NCI-H526 treated with DMSO at 0.1 percent for 48 hours (cell line): ENCODE results near the gene CREBBP.
A peak's percentile ranks its signal among the peaks of the same experiment; 100 is the strongest.

Experiments
- DNase-seq: peaks from one replicate; lab custom pipeline; 2025; lab: John Stamatoyannopoulos, UW

Gene CREBBP

DNA sequence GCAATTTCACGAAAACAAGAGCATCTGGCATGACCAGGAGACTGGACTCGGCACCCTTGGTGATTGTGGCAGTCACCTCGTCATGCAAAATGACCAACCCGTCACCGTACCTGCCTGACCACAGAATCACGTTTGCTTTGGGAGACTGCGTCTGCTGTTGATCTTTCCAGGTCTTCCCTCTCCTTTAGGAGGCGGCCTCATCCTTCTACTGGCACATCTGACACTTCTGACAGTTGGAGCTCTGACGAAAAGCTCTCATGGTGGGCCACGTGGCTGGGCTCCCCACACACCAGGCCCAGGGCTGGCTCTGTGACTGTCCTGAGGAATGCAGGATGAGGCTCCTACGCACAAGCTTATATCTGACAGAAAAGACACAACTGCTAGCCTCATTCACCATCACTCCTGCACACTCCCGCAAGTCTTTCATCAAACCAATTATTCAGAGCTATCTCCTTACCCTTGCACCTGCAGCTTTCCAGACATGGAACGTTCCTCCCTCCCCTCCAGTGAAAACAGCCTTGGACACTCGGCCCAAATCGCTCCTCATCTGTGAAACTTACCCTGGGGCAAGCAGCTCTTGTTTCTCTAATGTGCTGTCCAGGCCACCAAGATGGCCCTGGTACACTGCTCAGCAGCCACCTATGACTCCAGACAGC, 166.8 kb downstream of the CREBBP start:
- no peak for DNase-seq

DNA sequence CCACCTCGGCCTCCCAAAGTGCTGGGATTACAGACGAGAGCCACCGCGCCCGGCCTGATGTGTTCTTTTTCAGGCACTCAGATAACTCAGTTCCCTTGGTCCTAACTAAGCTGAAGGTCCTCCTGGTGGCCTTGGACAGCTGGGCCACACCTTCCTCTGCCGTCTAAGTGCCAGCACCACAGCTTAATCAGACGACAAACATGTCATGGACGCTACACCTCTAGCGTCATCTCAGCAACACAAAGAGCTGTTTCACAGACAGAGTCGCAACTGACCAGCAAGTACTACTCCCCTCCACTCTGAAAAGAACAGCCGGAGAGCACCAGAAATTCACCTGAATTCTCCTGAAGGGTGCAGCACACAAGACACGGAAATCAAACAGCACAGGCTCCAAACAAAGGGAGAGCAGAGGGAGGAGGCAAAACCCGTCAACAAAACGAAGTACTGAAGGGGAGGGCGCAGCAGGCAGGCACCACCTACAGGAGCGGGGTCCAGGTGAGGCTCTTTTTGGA, 167.6 kb downstream of the CREBBP start:
- DNase-seq = no peak

DNA sequence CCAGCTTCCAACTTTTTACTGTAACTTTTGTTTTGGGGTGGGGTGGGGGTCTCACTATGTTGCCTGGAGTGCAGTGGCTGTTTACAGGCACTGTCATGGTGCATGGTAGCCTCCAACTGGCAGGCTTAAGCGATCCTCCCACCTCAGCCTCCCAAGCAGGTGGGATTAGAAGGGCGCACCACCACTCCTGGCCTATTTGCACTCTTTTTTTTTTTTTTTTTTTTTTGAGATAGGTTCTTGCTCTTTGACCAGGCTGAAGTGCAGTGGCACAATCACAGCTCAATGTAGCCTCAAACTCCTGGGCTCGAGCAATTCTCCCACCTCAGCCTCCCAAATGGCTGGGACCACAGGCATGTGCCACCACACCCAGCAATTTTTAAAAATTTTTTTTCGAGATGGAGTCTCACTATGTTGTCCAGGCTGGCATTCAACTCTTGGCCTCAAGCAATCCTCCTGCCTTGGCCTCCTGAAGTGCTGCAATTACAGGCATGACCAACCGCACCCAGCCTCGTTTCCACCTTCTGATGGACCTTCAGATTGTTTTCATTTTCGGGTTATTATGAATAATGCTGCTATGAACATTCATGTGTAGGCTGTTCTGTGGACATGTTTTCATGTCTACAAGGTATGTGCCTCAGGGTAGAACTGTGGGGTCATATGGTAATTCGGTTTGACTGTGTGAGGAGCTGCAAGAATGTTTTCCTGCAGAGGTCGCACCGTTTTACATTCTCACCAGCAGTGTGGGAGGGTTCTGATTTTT, 174.1 kb downstream of the CREBBP start:
- DNase-seq = no peak

DNA sequence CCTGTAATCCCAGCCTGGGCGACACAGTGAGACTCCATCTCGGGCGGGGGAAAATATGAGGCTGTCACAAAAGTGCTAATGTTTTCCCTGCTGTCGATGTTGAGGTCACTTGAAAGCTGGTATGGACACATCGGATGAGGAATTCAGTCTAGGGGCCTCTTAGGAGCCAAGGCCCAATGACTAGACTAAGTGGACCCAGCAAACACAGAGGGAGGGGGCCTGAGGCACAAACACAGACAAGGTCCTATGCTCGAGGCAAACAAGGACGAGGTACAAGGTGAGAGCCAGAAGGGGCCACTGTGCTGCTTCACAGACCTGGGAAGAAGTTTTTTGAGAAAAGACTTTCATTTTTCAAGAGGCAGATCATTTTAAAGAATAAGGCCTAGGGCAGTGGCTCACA, 178.4 kb downstream of the CREBBP start:
- DNase-seq = no peak

DNA sequence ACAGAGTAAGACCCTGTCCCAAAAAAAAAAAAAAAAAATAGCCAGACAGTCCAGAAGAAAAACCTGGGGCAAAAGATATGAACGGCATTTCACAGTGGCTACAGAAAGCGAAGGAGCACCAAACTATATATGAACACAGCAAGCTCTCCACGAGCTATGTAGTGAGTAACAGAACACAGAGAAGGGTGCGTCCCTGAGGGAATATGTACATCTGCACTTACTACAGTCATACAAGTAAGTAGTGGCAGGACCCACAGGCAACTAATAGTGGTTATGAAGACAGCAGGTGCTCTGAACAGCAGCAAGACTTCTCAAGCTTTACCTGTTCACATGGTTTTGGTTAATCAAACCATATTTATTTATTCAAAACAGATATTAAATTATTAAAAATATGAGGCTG, 179.0 kb downstream of the CREBBP start:
- DNase-seq = peak; percentile 15

DNA sequence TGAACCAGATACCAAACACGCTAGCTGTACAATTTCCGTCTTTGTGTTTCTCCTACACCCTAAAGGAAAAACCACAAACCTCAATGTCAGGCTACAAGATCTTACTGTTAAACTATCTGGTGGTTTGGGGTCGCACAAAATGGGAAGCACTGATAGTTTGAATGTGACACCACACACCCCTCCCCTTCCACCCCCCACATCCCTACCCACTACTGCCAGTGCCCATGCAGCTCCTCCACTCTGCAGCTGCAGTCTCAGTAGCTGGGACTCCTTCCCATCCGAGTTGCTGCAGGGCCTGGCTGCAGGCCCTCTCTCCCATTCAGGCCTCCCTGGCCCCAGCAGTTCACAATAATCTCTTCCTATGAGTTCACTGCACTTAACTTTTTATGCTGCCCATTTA, 181.6 kb downstream of the CREBBP start:
- no peak for DNase-seq

DNA sequence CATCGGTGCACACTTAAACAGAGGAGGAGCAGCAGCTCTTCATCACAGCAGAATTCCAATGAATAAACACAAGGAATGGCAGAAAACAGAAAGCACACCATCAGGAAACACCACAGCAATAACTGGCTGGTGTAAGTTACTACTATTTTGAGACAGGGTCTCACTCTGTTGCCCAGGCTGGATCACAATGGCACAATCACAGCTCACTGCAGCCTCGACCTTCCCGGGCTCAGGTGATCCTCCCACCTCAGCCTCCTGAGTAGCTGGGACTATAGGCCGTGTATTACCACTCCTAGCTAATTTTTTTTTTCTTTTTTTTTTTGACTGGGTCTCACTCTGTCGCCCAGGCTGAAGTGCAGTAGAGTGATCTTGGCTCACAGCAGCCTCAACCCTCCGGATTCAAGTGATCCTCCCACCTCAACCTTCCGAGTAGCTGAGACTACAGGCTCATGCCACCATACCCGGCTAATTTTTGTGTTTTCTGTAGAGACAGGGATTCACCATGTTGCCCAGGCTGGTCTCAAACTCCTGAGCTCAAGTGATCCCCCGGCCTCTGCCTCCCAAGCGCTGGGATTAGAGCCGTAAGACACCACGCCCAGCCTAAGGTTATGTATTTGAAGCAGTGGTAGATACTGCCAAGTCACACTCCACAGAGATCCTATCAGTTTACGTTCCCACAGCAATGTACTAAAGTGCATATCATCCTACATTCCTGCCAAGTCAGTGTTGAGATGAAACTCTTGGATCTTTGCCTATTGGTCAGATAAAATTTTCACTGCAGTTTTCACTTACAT, 183.9 kb downstream of the CREBBP start:
- no peak for DNase-seq

DNA sequence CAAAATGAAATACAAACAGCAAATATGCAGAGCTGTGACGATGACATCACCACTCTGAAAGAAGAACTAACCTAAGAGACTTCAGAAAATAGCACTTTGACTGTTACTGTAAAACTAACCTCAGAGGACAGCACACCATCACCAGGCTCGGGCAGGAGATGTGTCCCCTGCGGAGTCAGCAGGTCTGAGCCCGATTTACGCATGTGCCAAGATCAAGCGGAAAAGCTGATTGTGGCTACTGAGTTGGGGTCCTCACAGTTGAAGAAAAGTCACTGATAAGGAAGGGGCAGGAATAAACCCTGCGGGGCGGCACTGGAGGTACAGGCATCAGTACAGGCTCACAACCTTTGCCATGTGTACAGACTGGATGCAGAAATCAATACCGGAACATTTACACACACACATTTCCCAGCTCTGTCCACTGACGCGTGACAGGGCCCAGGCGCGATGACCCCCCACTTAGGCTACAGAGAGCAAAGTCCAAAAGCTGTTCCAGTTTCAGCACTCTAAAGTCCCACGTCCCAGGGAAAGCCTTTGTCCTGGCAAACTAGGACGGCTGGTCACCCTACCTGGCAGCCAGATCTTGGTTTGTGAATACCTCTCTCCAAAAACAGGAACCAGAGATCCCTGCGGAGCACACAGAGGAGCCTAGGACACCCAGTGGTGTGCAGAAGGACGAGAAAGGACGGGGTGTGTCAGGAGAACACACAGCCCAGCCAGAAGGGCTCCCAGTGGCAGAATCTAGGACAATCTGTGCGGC, 184.7 kb downstream of the CREBBP start:
- DNase-seq = peak; percentile 36

DNA sequence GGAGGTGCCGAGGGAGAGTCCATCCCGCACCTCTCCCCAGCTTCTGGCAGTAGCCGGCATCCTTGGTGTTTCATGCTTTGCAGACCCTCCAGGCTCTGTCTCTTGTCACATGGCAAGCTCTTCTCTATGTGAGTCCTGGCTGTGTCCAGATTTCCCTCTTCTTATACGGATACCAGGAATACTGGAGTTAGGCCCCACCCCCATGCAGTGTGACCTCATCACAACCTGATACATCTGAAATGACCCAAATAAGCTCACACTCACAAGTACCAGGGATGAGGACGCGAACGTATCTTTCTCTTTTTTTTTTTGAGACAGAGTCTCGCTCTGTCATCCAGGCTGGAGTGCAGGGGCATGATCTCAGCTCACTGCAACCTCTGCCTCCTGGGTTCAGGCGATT, 186.5 kb downstream of the CREBBP start:
- DNase-seq = no peak

DNA sequence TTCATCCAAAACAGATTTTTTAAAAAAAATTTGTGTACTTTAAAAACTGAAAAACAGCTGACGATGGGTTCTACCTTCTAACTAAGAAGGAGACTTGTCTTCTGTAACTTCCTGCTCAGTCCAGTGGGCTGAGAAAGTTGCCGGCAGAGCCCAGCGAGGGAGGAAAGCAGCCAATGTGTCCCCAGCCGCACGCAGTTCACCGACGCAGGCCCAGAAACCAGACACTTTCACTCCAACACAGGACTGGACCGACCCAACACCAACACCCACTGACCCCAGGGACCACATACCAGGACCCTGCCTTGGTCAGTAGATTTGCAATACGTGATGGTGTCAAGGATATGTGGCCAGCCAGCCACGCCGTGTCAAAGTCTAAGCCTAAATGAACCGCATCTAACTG, 188.8 kb downstream of the CREBBP start:
- no peak for DNase-seq

DNA sequence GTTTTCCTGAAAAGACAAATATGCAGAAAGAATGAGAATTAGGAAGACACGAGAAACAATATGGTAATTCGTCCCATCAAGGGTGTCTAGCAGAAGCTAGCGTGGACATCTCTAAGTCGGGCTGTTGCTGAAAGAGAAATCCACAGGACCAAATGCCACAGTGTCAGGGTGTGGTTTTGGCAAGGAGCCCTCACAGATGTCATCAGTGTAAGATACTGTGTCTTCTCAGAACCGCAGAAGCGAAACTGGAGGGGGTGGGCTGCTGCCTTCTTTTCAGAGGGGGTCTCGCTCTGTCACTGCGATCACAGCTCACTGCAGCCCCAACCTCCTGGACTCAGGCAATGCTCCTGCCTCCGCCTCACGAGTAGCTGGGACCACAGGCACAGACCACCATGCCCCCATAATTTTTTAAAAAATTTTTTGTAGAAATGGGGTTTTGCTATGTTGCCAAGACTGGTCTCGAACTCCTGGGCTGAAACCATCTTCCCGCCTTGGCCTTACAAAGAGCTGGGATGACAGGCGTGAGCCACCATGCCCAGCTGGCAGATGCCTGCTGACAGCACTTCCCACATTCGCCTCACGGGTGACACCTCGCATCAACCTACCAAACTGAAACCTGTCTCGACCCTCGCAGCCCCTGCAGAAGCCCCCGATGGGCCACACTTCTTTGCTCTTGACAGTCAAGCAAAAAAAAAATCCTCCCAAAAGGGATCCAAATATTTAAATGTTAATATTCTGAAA, 189.4 kb downstream of the CREBBP start:
- no peak for DNase-seq

DNA sequence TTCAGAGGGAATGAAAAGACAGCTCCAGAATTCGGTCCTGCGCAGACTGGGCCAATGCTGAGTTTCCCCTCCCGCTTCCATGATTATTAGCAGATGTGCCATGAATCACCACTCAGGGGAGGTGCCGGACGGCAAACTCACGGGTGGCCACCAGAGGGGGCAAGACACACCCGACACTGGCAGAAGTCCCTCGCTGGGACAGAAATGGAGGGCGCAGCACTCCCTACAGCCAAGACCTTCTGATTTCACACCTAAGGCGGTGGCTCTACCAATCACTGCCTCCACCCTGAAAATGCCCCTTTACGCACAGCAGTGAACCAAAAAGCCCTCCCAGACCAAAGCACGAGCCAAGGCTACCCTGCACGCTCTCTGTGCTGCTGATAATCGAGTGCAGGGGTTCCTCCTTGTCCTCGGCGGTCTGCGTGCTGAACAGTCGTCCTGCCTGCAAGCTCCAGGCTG, 190.0 kb downstream of the CREBBP start:
- DNase-seq = peak; percentile 22

DNA sequence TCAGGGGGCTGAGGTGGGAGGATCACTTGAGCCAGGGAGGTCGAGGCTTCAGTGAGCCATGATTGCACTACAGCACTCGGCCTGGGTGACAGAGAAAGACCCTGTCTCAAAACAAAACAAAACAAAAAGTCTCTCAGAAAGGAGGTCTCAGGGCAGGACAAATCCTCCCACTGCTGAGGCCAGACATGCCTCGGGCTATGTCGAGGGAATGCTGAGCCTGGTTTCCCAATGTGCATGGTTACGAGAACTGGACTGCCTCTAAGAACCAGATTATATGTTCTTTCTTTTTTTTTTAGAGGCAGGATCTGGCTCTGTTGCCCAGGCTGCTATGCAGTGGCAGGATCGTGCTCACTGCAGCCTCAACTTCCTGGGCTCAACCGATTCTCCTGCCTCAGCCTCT, 190.8 kb downstream of the CREBBP start:
- DNase-seq = no peak

DNA sequence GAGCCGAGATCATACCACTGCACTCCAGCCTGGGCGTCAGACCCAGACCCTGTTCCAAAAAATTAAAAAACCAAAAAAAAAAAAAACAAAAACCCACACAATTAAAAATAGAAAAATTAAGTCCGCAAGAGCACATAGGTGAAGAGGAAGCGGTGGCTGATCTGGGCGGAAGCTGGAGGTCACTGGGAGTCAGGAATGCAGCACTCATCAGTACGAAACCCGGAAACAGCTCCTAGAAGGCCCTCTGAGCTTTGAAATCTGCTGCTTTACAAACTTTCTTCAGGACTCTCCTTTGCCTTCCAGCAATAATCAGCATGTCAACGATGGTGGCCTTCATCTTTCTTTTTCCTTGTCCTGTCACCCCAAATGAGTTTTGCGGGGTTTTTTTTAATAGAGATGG, 192.7 kb downstream of the CREBBP start:
- no peak for DNase-seq

DNA sequence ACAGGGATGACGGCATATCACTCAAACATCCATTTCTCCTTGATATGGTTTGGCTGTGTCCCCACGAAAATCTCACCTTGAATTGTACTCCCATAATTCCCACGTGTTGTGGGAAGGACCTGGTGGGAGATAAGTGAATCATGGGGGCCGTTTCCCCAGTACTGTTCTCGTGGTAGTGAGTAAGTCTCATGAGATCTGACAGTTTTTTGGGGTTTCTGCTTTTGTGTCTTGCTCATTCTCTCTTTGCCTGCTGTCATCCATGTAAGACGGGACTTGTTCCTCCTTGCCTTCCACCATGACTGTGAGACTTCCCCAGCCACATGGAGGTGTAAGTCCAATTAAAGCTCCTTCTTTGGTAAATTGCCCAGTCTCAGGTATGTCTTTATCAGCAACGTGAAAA, 193.5 kb downstream of the CREBBP start:
- no peak for DNase-seq

DNA sequence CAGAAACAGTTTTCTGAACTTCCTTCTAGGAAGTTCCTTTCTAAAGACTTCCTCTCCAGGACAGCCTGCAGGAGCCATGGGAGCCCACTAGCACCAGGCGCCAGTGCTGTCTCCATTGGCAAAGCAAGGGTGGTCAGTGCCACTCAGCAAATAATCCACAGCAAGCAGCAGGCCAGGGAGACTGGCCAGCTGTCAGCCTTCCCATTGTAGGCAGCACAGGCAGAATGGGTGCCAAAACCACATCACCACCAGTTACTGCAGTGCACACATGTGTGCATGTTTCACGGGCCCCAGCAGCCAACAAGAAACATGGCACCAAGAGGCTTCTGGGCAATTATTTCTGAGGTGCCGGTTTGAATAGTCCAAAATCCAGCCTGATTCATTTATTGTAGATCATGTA, 199.3 kb downstream of the CREBBP start:
- DNase-seq = no peak

DNA sequence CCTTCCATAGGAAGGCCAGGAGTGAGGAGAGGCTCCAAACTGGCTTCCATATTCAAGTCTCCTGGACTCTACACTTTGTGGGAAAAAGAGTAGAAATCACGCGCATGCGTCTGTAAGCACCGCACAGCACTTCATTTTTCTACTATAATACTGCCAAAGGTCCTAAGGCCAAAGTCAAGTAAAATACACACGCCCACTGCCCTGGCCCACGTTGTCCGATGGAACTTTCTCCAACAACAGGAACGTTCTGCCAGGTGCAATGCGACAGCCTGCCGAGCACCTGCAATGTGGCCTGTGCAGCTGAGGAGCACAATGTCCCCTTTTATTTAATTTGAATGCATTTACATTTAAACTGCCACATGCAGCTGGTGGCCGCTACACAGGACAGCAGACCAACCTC, 202.5 kb downstream of the CREBBP start:
- DNase-seq = peak; percentile 16

DNA sequence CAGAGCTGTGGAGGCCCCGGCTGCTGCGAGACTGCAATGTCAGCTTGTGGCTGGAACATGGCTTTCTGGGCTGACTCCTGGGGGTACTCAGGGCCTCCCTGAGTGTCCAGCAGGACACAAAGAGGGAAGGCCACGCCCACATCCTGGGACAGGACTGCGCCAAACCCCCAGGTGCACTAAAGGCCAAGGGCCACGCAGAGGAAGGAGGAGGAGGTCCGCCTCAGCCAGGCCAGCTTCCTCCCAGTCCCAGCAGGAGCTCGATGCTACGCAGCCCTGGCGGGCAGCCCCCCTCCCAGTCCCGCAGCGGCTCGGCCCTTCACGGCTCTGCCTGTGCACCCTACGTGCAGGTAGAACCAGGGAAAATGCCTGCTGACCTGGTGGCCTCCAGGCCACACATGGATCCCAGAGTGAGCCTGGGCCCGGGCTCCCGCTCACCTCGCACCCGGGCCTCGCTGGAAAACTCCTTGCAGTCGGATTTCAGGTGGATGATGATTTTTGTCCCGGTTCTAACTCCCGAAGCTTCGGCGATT, 204.8 kb downstream of the CREBBP start:
- no peak for DNase-seq
